Neural progenitor cell (in vitro differentiated cells): Measurements from ENCODE around the gene FOXN4.

Source experiments
- CTCF ChIP-seq: fragments of 200-600 bp; sonication (generic); IDR thresholded peaks from 2 replicates; pipeline ENCODE4 v1.5.1; 2017; ENCODE audit warnings: antibody characterized with exemption, mild to moderate bottlenecking
- EZH2 ChIP-seq: fragments of 200-600 bp; sonication (generic); IDR thresholded peaks from 2 replicates; pipeline ENCODE4 v1.6.1; 2017; ENCODE audit warnings: antibody characterized with exemption, mild to moderate bottlenecking, moderate library complexity

- no peak for TF ChIP-seq CTCF
- TF ChIP-seq EZH2, result no peak
These were observed 68.7 kb downstream of the FOXN4 start for GRCh38 chr12:109240365-109240764.
